GM12801 (cell line): ENCODE measurements around the gene CALCA.

Source experiments
- TF ChIP-seq, protein P1 (sequence below): IDR thresholded peaks from one replicate; pipeline ENCODE4 v1.5.1; 2011; ENCODE audit warnings: control low read depth; ENCODE audit not compliant: insufficient read length; ENCODE audit errors: extremely low read depth

Gene CALCA, protein sequence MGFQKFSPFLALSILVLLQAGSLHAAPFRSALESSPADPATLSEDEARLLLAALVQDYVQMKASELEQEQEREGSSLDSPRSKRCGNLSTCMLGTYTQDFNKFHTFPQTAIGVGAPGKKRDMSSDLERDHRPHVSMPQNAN

DNA sequence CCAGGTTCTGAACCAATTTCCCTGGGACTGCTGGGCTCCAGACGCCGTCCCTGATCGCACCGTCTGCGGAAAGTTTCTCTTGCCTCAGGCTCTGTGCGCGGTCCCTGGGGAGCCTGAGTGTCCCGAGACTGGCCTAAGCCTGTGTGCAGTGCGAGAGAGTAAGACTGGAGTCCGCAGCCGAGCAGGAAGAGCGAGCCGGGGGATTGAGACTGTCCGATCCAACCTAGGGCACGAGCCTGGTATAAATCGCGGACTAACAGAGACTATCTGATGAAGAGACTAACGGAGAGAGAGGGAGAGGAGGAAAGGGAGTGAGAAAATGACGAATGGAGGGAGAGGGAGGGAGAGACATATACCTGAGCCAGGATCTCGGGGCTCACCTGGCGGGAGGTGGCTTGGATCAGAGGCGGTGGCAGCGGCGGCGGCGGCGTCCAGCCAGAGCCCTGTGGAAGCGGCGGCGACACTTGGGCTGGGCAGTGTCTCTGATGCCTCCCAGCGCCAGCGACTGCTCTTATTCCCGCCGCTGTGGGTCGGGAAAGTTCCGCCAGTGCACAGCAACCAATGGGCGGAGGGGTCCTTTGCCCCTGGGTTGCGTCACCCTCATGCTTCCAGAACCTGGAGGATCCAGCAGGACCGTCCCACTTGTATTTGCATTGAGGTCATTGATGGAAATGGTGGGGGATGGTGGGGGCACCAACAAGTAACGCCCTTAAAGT lies at the start of gene CALCA:
CALCA (minus strand) TSS at position 487 of the 716 bp plus-strand sequence. CDS start 1,159 bp downstream, outside the sequence.
- TF ChIP-seq, protein P1, sequence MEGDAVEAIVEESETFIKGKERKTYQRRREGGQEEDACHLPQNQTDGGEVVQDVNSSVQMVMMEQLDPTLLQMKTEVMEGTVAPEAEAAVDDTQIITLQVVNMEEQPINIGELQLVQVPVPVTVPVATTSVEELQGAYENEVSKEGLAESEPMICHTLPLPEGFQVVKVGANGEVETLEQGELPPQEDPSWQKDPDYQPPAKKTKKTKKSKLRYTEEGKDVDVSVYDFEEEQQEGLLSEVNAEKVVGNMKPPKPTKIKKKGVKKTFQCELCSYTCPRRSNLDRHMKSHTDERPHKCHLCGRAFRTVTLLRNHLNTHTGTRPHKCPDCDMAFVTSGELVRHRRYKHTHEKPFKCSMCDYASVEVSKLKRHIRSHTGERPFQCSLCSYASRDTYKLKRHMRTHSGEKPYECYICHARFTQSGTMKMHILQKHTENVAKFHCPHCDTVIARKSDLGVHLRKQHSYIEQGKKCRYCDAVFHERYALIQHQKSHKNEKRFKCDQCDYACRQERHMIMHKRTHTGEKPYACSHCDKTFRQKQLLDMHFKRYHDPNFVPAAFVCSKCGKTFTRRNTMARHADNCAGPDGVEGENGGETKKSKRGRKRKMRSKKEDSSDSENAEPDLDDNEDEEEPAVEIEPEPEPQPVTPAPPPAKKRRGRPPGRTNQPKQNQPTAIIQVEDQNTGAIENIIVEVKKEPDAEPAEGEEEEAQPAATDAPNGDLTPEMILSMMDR = no peak

DNA sequence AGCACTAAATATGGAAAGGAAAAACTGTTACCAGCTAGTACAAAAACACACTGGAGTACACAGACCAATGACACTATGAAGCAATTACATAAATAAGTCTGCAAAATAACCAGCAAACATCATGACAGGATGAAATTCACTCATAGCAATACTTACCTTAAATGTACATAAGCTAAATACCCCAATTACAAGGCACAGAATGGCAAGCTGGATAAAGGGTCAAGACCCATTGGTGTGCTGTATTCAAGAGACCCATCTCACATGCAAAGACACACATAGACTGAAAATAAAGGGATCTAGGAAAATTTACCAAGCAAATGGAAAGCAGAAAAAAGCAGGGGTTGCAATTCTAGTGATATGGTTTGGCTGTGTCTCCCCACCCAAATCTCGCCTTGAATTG lies 44.0 kb upstream of the CALCA start:
- TF ChIP-seq, protein P1 = no peak

DNA sequence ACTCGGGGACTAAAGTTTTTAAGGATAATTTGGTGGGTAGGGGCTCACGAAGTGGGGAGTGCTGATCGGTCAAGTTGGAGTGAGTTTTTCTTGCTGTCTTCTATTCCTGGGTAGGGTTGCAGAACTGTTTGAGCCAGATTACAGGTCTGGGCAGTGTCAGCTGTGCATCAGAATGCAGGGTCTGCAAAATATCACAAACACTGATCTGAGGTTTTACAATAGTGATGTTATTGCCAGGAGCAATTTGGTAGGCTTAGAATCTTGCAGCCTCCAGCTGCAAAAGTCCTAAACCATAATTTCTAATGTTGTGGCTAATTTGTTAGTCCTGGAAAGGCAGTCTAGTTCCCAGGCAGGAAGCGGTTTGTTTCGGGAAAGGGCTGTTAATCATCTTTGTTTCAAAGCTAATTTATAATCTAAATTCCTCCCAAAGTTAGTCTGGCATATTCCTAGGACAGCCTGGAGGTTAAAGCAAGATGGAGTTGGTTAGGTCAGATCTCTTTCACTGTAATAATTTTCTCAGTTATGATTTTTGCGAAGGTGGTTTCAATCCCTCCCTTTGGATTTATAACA lies 39.7 kb upstream of the CALCA start:
- TF ChIP-seq, protein P1 = no peak

DNA sequence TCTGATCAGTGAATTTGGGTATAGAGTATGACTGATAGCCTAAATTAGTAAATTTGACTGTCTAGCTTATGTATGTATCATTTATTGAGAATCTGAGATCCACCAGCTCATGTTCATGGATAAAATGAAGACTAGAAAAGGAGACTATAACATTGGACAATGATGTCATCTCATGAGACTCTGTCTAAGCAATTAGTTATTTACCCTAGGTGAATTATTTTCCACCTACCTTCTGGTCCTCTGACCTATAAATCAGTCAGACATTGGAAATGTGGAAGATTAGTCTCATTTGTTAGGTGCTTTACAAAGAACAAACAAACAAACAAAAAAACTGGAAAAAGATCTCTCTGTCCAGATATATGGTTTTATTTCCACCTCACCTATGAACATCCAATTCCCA lies 38.7 kb upstream of the CALCA start:
- TF ChIP-seq, protein P1 = no peak

DNA sequence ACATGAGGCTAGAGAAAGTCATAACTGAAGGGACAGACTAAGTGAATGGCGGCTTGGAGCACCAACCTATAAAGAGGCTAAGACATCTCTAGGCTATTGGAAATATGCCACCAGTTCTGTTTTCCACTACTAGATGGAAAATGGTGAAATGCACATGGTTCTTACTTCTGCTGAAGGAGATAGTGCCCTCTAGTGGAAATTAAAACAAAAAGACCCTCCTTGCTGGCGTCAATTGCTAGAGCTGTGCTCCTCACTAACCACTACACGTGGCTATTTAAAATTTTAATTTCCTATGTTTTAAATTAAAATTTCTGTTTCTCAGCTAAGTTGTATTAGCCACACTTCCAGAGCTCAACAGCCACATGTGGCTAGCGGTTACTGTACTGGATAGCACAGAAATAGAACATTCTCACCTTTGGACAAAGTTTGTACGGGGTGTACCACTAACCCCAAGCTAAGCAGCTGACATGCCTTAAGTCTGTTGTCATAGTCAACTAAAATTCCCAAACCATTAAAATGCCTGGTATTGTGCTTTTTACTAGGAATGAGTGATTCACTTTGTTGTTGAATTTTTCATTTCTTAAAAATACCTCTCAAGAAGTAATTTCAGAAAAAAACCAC lies 34.1 kb upstream of the CALCA start:
- TF ChIP-seq, protein P1 = no peak

DNA sequence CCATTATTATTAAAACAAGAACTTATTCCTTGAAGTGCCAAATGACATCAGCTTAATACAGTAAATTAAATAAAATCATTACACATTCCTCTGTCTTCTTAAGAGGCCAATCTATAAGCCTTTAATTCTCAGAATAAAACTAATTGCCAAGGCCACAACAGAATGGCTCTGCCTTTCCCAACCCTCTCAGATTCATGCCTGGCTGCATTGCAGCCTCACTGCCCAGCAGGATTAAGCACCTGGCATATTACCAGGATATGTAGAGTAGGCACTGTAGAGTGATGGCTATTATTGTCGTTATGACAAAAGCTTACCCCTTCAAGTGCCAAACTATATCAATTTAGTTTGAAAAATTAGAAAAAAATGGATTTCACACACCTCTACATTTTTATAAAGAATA lies 9.4 kb upstream of the CALCA start:
- TF ChIP-seq, protein P1 = no peak

DNA sequence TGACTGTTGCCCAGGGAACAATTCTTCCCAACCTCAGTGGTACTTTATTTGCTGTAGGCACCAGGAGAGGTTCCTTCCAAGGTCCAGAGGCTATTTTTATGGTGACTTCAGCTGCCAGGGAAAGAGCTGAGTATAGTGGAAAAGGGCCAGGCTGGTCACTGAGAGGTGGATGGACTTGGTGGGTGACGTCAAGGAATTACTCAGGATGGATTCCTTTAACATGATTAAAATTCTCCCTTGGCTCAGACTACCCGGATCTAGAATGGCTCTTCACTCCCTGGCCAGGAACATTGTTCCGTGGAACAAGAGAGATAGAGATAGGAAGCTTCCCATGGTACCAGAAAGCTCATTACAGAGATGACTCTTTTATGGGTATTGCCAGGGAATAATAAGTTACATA lies 8.7 kb upstream of the CALCA start:
- TF ChIP-seq, protein P1 = no peak
